Mesothelial cell of epicardium (in vitro differentiated cells): ENCODE results near the gene SYCP2. TPM values are rescaled to one million over a fixed set of nuclear protein-coding genes. Genes with fewer than 3 reads are reported as not detected.
A peak's percentile ranks its signal among the peaks of the same experiment; 100 is the strongest.

ENCODE experiments used
- DNase-seq, 2 experiments: peaks; one replicate each; pipeline ENCODE4 v3.0.0; 2021; ENCODE audit warnings: low spot score in 2 of 2; ENCODE audit not compliant: unreplicated experiment in 2 of 2
- H3K27ac Mint-ChIP-seq: 2 replicates; pipeline ENCODE4 v1.8.0; 2021; ENCODE audit warnings: mixed read lengths
- H3K27me3 Mint-ChIP-seq: 2 replicates; pipeline ENCODE4 v1.8.0; 2021; ENCODE audit warnings: low read depth, mixed read lengths
- H3K36me3 Mint-ChIP-seq: 2 replicates; pipeline ENCODE4 v1.8.0; 2021; ENCODE audit warnings: mixed read lengths
- H3K4me1 Mint-ChIP-seq: 2 replicates; pipeline ENCODE4 v1.8.0; 2021; ENCODE audit warnings: mixed read lengths
- H3K4me3 Mint-ChIP-seq: 2 replicates; pipeline ENCODE4 v1.8.0; 2021; ENCODE audit warnings: mild to moderate bottlenecking, moderate library complexity, mixed read lengths
- H3K9me3 Mint-ChIP-seq: 2 replicates; pipeline ENCODE4 v1.8.0; 2021; ENCODE audit warnings: mixed read lengths
- total RNA-seq: library from RNA; stranded (reverse); gene quantifications from 3 replicates; pipeline ENCODE4 v1.2.1, GENCODE V29; 2021
- TF ChIP-seq, protein P1 (sequence below): fragments of 200-600 bp; sonication (generic); IDR thresholded peaks from one replicate; pipeline ENCODE4 v1.5.0; 2021; ENCODE audit warnings: antibody characterized with exemption; ENCODE audit not compliant: unreplicated experiment

Gene SYCP2
- total RNA-seq, 1 donor from 2014 or later: 2.3 TPM

DNA sequence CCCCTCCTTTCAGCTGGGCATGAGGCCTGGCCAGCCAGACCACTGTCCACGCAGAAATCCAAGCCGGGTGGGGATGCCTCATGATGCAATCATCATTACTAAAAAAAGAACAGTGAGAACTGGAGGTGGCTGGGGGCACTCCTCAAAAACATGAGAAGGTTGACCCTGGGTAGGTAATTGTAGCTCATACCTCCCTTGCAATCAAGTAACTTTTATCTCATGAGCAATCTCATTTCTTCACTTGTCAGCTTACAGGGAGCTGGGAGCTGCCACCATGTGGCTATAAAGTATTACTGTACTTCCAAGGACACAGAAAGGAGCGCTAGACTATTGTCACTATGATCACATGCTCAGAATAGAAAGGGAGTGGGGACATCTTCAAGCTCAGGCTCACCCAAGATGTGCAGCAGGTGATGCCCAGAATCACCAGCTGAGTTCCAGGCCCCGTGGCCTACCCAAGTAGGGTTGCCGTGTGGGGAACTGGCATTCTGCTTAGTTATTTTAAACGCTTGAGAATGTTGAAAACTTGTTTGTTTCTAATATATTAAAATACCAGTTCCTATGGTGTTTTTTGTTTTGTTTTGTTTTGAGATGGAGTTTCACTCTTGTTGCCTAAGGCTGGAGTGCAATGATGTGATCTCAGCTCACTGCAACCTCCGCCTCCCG, 21.8 kb upstream of the SYCP2 start:
- DNase-seq: no peak
- Mint-ChIP-seq H3K27ac (no peak overlapping the region), H3K4me1 (peaks cover under 1% of the 10 kb centered on the region), H3K9me3 (no peaks in the 10 kb centered on the region), H3K36me3 (no peaks in the 10 kb centered on the region), H3K27me3 (no peaks in the 10 kb centered on the region), H3K4me3 (no peak overlapping the region)
- TF ChIP-seq, protein P1, sequence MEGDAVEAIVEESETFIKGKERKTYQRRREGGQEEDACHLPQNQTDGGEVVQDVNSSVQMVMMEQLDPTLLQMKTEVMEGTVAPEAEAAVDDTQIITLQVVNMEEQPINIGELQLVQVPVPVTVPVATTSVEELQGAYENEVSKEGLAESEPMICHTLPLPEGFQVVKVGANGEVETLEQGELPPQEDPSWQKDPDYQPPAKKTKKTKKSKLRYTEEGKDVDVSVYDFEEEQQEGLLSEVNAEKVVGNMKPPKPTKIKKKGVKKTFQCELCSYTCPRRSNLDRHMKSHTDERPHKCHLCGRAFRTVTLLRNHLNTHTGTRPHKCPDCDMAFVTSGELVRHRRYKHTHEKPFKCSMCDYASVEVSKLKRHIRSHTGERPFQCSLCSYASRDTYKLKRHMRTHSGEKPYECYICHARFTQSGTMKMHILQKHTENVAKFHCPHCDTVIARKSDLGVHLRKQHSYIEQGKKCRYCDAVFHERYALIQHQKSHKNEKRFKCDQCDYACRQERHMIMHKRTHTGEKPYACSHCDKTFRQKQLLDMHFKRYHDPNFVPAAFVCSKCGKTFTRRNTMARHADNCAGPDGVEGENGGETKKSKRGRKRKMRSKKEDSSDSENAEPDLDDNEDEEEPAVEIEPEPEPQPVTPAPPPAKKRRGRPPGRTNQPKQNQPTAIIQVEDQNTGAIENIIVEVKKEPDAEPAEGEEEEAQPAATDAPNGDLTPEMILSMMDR: no peak

DNA sequence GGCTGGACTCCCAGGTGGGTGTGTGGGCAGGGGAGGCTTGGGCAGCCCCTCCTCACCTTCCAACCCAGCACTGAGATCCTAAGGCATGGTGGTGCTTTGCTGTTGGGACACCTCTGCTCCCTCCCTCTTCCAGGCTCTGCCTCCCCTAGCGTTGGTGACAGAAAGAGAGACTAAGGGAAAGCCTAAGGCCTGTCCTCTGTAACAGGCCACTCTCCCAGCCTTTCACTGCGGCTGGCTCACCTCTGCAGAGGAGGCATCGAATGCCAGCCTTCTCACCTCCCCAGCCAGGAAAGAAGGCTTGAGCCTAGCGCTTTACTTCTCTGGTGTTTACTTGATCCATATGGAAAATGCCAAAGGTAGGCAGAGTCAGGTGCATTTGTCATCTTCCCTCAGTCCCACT, 21.3 kb upstream of the SYCP2 start:
- Mint-ChIP-seq H3K27me3 (no peaks in the 10 kb centered on the region), H3K36me3 (no peaks in the 10 kb centered on the region), H3K9me3 (no peaks in the 10 kb centered on the region), H3K27ac (no peak overlapping the region), H3K4me3 (no peak overlapping the region), H3K4me1 (peaks cover 6% of the 10 kb centered on the region)
- TF ChIP-seq, protein P1: no peak
- DNase-seq: no peak

DNA sequence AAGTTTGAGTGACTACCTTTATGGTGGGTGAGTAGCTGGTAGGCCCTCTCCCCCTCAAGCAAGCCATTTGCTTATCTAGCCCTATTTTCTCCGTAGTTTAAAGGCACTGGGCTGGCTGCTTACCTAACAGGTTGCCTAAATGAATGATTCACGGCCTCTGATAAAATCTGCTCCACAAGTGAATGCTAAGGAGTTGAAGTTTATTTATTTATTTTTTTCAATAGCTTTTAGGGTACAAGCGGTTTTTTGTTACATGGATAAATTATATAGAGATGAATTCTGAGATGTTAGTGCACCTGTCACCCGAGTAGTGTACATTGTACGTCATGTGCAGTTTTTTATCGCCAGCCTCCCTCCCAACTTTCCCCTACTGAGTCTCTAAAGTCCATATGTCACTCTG, 16.5 kb upstream of the SYCP2 start:
- Mint-ChIP-seq H3K9me3 (no peaks in the 10 kb centered on the region), H3K4me1 (peaks cover 49% of the 10 kb centered on the region), H3K4me3 (no peak overlapping the region), H3K36me3 (no peaks in the 10 kb centered on the region), H3K27me3 (no peaks in the 10 kb centered on the region), H3K27ac (peak overlapping the region; percentile 64)
- DNase-seq: no peak
- TF ChIP-seq, protein P1: no peak

DNA sequence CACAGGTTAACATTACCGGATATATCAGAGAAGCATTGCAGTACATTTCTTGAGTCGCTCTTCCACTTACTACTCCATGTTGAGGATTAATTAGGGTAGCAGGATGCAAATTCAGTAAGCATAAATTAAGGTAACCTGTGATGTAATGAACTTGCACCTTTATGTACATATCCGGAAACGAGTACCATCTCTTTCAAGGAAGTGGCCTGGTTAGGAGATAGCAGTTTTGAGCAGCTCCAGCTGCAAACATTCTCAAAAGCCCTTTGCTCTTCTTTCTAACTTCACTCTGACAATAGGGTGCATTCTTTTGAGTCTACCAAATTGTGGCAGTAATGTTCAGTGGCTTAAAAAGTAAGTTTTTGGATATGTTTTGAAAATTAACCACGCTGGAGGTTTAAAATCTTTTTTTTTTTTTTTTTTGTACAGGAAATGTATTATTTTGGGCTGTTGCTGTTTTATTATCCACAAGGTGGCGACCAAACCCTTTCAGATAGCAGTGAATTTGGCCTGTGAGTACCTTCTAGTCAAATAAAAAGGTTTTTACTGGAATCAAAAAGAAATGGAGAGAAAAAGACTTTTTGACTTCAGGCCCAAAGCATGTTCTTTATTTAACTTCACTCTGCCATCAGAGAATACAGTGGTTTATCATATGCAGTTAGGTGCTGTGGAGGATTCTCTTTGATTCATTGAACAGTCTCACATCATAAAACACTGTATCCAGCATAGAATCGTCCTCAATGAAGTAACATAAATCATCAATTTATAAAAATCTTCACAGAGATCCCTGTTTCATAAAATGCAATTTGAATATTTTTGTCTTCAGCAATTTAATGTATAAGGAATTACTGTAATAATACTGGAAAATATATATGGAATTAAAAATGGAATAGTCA, 15.6 kb upstream of the SYCP2 start:
- TF ChIP-seq, protein P1: peak; percentile 57
- Mint-ChIP-seq H3K27ac (peak overlapping the region; percentile 88), H3K9me3 (no peaks in the 10 kb centered on the region), H3K4me3 (no peak overlapping the region), H3K36me3 (peaks cover 3% of the 10 kb centered on the region), H3K4me1 (peaks cover 57% of the 10 kb centered on the region), H3K27me3 (no peaks in the 10 kb centered on the region)
- DNase-seq: no peak

DNA sequence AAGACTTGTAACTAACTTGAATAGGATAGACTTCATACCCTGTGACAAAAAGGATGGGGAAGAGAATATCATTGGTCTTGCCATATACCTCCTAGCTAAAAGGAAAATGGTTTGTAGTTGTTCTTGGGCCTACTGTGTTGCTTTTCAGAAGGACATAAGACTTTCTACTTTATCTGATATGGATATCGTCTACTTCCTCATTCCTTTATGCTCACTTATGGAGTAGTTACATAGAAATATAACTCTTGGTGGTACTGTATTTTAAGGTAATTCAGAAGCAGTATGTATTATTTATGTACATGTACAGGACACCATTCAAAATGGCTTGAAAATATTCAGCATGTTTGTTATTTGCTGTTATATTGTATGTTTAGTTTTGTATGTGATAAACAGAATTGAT, 14.8 kb upstream of the SYCP2 start:
- Mint-ChIP-seq H3K27ac (peak overlapping the region; percentile 21), H3K4me1 (peaks cover 63% of the 10 kb centered on the region), H3K36me3 (peaks cover 4% of the 10 kb centered on the region), H3K4me3 (no peak overlapping the region), H3K9me3 (no peaks in the 10 kb centered on the region), H3K27me3 (no peaks in the 10 kb centered on the region)
- TF ChIP-seq, protein P1: no peak
- no peak for DNase-seq
